GM19468 (cell line): Measurements from ENCODE around the gene EIF4G2.

Experiments used
- ATAC-seq: cut with Tn5 transposase; IDR thresholded peaks from one replicate; pipeline ENCODE4 v1.9.1; 2021; ENCODE audit warnings: mild to moderate bottlenecking, moderate library complexity, moderate number of reproducible peaks; ENCODE audit not compliant: unreplicated experiment; ENCODE audit errors: extremely low read depth

EIF4G2 gene

DNA sequence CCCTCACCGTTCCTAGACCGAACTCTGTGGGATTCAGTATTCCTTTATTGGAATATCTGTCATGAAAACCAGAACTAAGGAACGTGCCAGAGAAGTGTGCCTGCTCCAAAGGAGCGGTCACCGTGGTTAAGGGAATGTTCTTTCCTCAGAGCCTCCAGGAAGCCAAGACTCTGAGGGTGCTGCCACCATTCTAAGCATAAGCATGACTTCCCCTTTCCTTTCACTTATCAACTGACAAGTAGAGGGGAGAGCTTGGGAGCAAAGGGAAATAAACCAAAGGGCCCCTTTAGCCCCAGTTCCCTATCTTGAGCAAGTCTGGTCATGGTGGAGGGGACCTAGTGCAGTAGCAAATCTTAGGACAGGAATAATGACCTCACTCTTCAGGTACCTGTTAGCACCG lies 30.9 kb downstream of the EIF4G2 start:
- ATAC-seq = no peak

DNA sequence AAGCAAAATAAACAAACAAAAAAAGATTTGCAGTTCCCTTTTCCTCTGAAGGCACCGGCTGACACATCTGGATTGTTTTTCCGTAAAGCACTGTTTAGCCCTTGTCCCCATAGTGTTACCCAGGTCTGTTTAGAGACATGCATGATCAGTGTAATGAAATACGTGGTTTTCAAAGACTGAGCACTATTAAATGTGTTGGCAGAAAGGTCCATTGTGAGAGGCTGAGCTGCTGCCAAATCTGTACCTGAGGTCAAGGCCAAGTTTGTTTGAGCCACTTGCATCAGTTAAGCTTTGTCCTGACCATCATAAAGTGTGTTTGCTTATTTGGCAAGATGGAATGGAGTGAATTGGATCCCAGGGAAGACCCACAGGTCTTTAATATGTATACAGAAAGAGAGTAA lies 31.3 kb downstream of the EIF4G2 start:
- no peak for ATAC-seq

DNA sequence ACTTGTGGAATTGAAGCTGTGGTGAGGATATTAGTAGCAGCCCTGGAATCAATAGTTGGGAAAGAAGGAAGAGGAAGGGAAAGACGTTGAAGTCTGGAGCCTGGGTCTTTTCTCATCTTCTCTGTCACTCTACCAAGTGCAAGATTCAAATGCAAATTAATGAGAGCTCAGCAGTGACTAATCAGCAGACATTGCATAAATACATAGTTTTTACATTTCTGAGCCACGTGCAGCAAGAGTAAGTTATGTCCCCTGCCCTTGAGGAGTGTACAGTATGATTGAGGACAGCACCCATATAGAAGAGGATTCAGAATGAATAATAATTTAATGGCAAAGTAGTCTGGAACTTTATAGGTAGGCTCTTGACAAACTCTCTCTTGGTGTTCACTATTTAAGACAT lies 33.9 kb downstream of the EIF4G2 start:
- no peak for ATAC-seq

DNA sequence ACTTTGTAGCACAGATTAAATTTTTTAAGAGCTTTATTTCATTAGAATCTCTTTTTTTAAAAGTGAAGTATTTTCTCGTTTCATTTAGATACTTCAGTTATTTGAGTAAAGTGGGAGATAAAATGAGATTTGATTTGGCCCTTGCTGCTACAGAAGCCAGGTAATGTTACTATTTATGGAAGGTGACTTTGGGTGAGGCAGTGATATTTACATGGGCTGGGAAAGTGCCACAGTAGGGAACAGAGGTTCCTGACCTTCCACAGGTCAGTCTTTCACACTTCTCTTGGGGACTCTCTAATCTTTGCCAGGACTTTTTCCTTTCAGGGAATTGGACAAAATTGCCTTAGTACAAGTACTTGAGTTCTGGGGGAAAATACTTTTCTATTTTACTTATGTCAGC lies 37.3 kb downstream of the EIF4G2 start:
- no peak for ATAC-seq

DNA sequence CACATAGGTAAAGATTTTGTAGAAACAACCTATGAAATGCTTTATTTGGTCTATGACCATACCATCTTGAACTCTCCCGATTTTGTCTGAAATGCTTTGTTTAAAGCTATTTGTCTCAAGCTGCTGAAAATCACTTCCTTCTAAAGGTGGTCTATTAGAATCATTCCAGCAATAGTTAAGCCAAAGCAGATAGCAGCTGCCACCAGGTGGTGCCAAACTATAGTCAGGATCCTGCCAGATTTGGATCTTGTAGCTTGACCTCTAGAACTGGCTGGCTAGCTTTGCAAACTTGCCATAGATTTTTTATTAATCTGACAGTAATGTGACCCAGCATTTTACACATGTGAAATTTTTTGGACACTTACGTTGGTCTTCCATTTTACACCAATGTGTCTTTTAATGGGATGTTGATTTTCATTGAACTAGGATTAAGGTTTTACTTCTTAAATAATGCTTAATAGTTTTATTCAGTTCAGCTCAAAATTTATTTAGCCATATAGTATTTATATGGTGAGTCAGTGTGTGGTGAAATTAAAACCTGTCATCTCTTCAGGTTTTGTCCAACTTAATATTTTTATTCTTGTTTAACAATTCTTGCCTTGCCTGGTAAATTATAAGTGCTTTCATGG lies 38.0 kb downstream of the EIF4G2 start:
- ATAC-seq = no peak

DNA sequence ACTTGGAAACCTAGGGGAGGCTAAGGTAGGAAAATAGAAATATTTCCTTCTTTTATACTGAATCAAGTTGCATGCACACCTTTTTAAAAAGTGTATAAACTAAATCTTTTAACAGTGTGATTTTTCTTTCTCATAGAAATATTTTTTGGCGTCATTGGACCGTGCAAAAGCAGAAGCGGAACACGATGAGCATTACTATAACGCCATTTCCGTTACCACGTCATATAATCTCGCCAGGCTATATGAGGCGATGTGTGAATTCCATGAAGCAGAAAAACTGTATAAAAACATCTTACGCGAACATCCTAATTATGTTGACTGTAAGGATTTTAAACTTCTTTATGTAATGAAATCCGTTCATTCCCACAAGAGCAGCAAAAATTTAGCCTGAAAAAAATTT lies 44.3 kb downstream of the EIF4G2 start:
- no peak for ATAC-seq

DNA sequence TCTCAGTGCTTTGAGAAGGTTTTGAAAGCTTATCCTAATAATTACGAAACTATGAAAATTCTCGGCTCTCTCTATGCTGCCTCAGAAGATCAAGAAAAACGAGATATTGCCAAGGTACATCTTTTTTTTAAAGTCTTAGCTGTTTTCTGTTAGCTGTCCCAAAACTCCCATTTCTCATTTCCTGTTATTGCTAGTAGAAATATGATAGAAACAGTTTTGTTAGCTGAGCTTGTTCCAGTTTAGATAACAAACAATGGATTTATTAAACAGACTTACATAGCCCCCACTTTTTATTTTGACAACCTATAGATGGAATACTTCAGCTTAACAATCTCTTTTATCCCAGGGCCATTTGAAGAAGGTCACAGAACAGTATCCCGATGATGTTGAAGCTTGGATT lies 45.0 kb downstream of the EIF4G2 start:
- ATAC-seq = no peak

DNA sequence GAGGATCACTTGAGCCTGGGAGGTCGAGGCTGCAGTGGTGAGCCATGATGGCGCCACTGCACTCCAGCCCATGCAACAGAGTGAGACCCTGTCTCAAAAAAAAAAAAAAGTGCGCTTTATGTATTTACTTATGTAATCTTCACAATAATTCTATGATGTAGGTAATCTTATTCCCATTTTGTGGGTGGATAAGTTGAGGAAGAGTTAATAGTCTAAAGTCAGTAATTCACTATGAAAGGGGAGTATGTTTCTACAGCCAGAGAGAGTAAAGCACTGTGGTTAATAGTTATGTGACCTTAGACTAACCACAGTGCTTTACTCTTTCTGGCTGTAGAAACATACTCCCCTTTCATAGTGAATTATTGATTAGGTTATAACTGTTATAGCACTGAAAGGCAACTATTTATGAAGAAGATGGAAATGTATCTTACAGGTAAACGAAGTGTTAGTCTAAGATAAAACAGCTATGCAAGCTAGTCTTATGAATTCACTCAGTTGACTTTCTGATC lies 45.8 kb downstream of the EIF4G2 start:
- ATAC-seq = peak; percentile 59

DNA sequence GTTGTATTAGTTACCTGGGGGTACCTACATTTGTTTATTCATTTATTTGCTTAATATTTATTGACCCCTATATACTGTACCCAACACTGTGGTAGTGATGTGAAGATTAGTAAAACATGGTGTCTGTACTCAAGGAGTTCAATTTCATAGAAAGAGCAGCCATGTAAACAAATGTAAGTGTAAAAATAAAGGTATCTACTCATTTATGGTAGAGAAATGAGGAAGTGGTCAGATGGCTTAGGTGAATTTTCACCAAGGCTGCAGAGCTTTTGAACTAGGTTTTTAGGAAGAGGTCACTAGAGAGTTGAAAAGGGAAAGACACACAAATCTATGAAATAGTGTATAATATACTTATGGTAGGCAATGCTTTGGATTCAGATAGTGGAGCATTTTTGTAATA lies 46.5 kb downstream of the EIF4G2 start:
- peak; percentile 49 for ATAC-seq

DNA sequence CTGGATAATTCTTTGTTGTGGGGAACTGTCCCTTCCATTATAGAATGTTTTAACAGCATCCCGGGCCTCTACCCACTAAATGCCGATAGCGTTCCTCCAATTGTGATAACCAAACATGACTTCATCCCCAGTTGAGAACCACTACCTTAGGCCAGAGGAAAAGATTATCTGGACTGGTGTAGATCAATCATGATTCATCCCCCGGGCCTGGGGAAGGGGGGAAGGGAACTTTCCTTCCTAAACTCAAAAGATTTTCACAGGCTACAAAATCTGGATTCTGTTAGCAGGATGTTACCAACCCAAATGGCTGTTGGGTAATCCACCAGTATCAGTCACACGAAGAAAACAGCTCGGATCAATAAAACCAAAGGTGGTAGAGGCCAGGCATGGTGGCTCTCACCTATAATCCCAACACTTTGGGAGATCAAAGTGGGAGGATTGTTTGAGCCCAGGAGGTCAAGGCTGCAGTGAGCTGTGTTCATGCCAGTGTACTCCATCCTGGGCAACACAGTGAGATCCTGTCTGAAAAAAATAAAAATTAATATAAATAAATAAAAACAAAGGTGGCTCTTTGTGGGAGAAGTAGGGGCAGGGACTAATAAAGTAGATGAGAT lies 47.5 kb downstream of the EIF4G2 start:
- no peak for ATAC-seq

DNA sequence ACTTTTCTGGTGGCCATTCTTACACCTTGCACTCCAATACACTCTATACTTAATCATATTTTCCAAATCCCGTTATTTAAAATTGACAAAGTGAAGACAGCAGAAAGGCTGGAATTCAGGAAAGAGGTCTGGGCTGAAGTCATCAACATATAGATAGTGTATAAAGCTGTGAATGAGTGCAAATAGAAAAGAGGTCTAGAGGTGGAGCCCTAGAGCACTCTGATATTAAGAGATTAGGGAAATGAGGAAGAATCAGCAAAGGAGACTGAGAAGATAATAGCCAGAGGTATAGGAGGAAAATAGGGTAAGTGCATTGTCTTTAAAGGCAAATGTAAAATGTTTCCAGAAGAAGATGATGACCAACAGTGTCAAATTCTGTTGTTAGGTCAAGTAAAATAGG lies 49.8 kb downstream of the EIF4G2 start:
- ATAC-seq = no peak

DNA sequence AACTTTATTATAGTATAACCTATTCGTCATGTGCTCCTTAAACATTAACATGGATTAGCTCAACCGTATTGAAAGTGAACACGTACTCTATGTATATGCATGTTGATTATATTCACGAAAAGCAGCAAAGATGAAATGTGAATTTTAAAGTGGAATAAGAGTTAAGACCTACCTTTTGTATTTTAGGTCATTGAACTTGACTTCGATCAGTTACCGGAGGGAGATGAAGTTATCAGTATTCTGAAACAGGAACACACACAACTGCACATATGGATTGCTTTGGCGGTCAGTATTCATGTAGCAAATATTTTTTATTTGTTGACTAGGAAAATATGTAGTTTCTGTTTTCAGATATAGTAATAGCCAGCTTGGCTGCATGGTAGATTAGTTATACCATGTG lies 56.2 kb downstream of the EIF4G2 start:
- no peak for ATAC-seq

DNA sequence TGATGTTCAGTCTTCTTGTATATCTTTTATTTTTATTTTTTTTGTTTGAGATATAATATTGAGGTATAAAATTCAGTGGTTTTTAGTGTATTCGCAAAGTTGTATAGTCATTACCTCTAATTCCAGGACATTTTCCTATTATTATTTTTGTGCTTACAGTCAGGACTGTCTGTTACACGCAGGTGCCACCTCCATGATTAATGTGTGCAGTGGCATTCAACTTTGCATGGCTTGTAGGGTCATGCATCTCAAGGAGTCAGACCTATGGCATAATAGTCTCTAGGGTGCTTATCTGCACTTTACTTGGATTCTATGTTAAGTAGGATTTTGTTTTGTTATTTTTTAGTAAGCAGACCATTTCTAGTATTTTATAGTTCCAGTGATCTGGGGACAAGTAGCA lies 56.7 kb downstream of the EIF4G2 start:
- ATAC-seq = no peak

DNA sequence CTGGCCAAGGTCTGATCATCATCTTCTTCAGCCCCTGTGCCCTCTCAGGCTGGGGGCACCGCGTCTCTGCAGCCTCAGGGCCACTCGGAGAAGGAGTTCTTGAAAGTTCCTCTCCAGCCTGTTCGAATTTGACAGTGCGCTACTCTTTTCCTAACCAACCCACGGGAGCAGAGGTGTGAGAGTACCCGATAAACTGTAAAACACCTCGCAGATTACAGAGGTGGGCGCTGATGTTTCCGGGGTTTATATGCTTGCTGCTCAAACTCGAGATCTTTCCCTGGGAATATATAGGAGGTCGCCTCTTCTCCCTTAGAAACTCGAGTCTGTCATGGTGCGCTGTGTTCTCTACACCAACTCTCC lies 57.2 kb downstream of the EIF4G2 start:
- ATAC-seq = no peak

DNA sequence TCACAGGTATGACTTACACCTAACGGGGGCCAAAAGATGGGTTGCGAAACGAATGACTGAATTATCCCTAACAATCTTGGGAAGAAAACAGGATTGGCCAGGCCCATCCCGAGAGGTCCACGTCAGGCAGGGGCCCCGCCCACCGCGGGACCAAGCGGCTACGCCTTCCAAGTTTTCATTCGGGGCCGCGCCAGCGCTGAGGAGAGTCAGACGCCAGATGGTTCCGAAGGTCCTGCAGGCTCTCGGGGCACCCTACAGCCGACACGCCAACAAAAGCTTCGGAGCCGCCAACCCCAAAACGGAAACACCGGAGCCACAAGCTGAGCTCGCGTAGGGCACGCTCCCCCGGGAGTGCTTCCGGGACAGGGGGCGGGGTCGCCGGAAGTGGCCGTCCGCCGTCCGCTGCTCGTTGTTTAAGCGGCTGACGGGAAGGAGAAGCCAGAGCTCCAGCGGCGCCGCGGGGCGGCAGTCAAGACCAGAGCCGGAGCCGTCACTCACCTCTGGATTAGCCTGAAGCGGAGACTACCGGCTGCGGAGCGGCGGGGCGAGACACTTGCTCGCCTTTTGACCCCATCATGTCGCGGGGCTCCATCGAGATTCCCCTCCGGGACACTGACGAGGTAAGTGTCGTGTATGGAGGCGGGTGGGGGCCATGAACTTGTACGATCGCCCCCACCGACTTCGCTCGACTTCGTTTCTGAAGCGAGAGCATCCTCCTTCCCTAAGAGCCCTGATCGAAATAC lies 57.7 kb downstream of the EIF4G2 start, which contains the start of gene CTR9:
Gene CTR9 (plus strand): TSS at position 409 of the 743 bp plus-strand sequence. CDS start 167 bp downstream, at position 576.
- ATAC-seq = peak; percentile 67

DNA sequence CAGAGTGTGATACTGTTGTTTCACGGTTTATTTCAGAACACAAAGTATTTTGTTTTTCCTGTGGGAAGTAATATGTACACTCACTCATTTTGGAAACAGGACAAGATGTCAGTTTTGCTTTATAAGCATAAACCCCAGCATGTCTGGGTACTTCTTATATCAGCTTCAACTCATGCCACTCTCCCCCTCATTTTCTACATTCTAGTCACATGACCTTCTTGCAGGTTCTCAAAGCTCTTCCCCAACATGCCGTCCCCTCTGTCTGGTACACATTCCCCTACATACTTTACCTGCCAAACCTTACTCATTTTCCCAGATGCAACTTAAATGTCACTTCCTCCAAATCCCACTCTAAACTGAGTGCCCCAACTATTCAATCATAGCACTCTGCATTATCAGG lies 59.2 kb downstream of the EIF4G2 start:
- ATAC-seq = no peak

DNA sequence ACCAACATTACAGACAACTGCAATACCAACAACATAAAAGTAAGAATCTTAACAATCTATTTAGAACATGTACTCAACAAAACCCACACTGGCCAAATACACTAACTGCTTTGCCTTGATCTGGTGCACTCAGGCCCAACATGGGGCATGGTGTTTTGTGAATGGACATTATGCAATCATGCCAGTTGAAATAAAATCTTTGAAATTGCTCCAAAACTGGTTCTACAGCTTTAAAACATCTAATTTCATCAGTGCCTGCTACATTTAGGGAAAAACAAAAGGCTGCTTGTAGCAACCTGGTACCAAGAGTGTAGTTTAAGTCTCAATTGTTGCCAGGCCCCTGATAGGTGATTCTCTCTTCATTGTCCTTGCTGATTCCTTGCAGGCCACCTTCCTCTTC lies 61.0 kb downstream of the EIF4G2 start:
- no peak for ATAC-seq
